HG02623 (cell line): ENCODE data around the gene CNEP1R1.

Source experiments
- ATAC-seq: cut with Tn5 transposase; IDR thresholded peaks from one replicate; pipeline ENCODE4 v1.9.1; 2021; ENCODE audit warnings: moderate library complexity; ENCODE audit not compliant: unreplicated experiment

Gene CNEP1R1

GRCh38 chr16:50059669-50060068 is 34.6 kb downstream of the CNEP1R1 start:
- ATAC-seq, result no peak

GRCh38 chr16:50061326-50061725 is 36.3 kb downstream of the CNEP1R1 start:
- no peak for ATAC-seq

- ATAC-seq, result no peak
These were observed 40.2 kb downstream of the CNEP1R1 start for GRCh38 chr16:50065241-50065623.

- ATAC-seq, result peak; percentile 81
These were observed 40.8 kb downstream of the CNEP1R1 start, which contains the start of gene HEATR3 for GRCh38 chr16:50065624-50066481. Gene HEATR3, plus strand, starts transcription at chr16:50065970. Its CDS starts 162 bp downstream, at chr16:50066132.

- ATAC-seq, result no peak
These were observed 41.7 kb downstream of the CNEP1R1 start for GRCh38 chr16:50066482-50067289.

GRCh38 chr16:50067290-50067853 is 42.3 kb downstream of the CNEP1R1 start:
- ATAC-seq, result no peak

GRCh38 chr16:50068550-50068949 is 43.5 kb downstream of the CNEP1R1 start:
- no peak for ATAC-seq

GRCh38 chr16:50069060-50069459 is 44.0 kb downstream of the CNEP1R1 start:
- ATAC-seq, result no peak

- ATAC-seq, result no peak
These were observed 46.1 kb downstream of the CNEP1R1 start for GRCh38 chr16:50071075-50071671.

- ATAC-seq, result no peak
These were observed 47.7 kb downstream of the CNEP1R1 start for GRCh38 chr16:50072730-50073129.

- ATAC-seq, result no peak
These were observed 54.5 kb downstream of the CNEP1R1 start for GRCh38 chr16:50079397-50080140.

- no peak for ATAC-seq
These were observed 56.5 kb downstream of the CNEP1R1 start for GRCh38 chr16:50081428-50082018.

- no peak for ATAC-seq
These were observed 59.0 kb downstream of the CNEP1R1 start for GRCh38 chr16:50083996-50084395.

GRCh38 chr16:50086176-50086575 is 61.2 kb downstream of the CNEP1R1 start:
- ATAC-seq, result no peak
